Left lung (tissue), 10 donors: ENCODE results near the gene PFKP. TPM values are rescaled to one million over a fixed set of nuclear protein-coding genes. Genes with fewer than 3 reads are reported as not detected.

ENCODE experiments used
- ATAC-seq: fragments of 200-7000 bp; cut with Tn5 transposase; one replicate; pipeline ENCODE4 v1.9.1; 2020; ENCODE audit warnings: moderate library complexity
- DNase-seq, 4 donors: peaks; one replicate each; pipeline ENCODE4 v3.0.0-alpha.2; 2013 to 2020
- H3K27ac ChIP-seq, 2 donors: fragments of 200-600 bp; sonication (generic) in 1 of 2; one replicate each; pipeline versions ENCODE4 v1.5.0 to v1.8.0; 2020 to 2021
- H3K27me3 ChIP-seq, 2 donors: fragments of 200-600 bp; sonication (generic) in 1 of 2; one replicate each; pipeline versions ENCODE4 v1.5.0 to v1.8.0; 2020 to 2021
- H3K36me3 ChIP-seq, 2 donors: fragments of 200-600 bp; sonication (generic) in 1 of 2; one replicate each; pipeline versions ENCODE4 v1.5.0 to v1.8.0; 2020 to 2021
- H3K4me1 ChIP-seq, 2 donors: fragments of 200-600 bp; one replicate each; pipeline ENCODE4 v1.8.0; 2021
- H3K4me3 ChIP-seq, 2 donors: fragments of 200-600 bp; sonication (generic) in 1 of 2; one replicate each; pipeline versions ENCODE4 v1.5.0 to v1.8.0; 2020 to 2021; ENCODE audit warnings: mild to moderate bottlenecking in 1 of 2
- H3K9me3 ChIP-seq, 2 donors: fragments of 200-600 bp; sonication (generic) in 1 of 2; one replicate each; pipeline versions ENCODE4 v1.5.0 to v1.8.0; 2020 to 2021
- intact Hi-C, 2 donors: fragments of 100-400 bp; cut with DNase I; formaldehyde crosslinking; loops; one replicate each; pipeline versions ENCODE4 v1.11.2 to v1.14.2; 2022
- polyA plus RNA-seq, 6 donors: library from polyadenylated mRNA; unstranded; fragments of 120-200 nt; gene quantifications; one replicate each; pipeline ENCODE4 v1.2.1, GENCODE V29; 2013; ENCODE audit not compliant: insufficient read length in 6 of 6
- total RNA-seq, 2 donors: library from RNA; stranded (reverse); fragmentation: NEBNext Ultra II Directional; extraction: Animal tissue kit (Norgen Biotek cat#: 25700); gene quantifications; one replicate each; pipeline ENCODE4 v1.2.1, GENCODE V29; 2021
- TF ChIP-seq, protein P1 (sequence below), 2 donors: fragments of 200-600 bp; sonication (generic) in 1 of 2; IDR thresholded peaks; one replicate each; pipeline versions ENCODE4 v1.5.0 to v1.8.0; 2021; ENCODE audit warnings: antibody characterized with exemption in 2 of 2
- donor health status: DM: no; HTN: yes; CAD: no.
- donor health status: DM: no; HTN: no; CAD: no.

PFKP gene
- total and polyA plus RNA-seq, 8 donors, result 7.4 to 70.0 (median 11.2) TPM

DNA sequence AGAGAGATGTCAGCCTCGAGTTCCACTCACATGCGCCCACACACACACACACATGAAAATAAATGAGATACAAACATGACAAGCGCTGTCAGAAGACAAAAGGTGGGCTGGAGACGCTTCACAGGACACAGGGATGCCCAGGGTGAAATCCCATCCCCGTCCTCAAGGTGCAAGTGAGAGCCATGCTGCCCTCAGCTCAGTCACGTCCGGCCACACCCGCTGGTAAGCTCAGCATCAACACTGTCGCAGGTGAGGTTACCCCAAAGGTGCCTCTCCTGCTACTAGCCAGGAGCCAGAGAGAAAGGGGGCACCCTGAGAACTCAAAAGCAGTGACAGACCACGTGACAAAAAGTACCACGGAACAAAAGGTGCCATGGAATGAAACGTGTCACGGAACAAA, 83.0 kb downstream of the PFKP start:
- no peak for ATAC-seq
- Histone ChIP-seq H3K4me1 (no peaks in the 10 kb centered on the region), H3K36me3 (peaks cover 4 to 100% of the 10 kb centered on the region in 2 donors), H3K9me3 (no peaks in the 10 kb centered on the region), H3K27me3 (no peaks in the 10 kb centered on the region), H3K4me3 (no peak overlapping the region), H3K27ac (no peak overlapping the region)
- intact Hi-C loops, result no loop called here
- DNase-seq, result no peak
- TF ChIP-seq, protein P1, sequence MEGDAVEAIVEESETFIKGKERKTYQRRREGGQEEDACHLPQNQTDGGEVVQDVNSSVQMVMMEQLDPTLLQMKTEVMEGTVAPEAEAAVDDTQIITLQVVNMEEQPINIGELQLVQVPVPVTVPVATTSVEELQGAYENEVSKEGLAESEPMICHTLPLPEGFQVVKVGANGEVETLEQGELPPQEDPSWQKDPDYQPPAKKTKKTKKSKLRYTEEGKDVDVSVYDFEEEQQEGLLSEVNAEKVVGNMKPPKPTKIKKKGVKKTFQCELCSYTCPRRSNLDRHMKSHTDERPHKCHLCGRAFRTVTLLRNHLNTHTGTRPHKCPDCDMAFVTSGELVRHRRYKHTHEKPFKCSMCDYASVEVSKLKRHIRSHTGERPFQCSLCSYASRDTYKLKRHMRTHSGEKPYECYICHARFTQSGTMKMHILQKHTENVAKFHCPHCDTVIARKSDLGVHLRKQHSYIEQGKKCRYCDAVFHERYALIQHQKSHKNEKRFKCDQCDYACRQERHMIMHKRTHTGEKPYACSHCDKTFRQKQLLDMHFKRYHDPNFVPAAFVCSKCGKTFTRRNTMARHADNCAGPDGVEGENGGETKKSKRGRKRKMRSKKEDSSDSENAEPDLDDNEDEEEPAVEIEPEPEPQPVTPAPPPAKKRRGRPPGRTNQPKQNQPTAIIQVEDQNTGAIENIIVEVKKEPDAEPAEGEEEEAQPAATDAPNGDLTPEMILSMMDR (IDR thresholded peaks at IDR 0.05), result no peak

DNA sequence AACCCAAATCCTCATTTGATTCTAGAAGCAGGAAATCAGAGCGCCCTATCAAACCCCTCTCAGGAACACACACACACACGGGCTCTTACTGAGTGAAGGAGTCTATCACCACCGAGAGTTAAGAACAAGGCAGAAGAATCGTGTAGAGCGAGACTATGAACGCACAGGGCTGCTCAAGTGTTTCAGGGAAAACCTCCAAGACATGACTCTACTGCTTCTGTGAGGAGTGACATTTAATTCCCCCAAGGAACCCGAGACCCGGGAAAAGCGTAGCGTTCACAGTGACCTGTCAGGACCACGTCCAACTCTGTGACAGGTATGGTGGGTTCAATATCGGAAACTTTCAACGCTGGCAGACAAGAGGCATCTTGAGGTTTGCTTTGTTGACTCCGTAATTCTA, 83.6 kb downstream of the PFKP start:
- TF ChIP-seq, protein P1 (IDR thresholded peaks at IDR 0.05), result no peak
- intact Hi-C loops, result no loop called here
- Histone ChIP-seq H3K27ac (no peak overlapping the region), H3K27me3 (no peaks in the 10 kb centered on the region), H3K36me3 (peaks cover 4 to 100% of the 10 kb centered on the region in 2 donors), H3K9me3 (no peaks in the 10 kb centered on the region), H3K4me3 (no peak overlapping the region), H3K4me1 (no peaks in the 10 kb centered on the region)
- no peak for ATAC-seq
- no peak for DNase-seq

DNA sequence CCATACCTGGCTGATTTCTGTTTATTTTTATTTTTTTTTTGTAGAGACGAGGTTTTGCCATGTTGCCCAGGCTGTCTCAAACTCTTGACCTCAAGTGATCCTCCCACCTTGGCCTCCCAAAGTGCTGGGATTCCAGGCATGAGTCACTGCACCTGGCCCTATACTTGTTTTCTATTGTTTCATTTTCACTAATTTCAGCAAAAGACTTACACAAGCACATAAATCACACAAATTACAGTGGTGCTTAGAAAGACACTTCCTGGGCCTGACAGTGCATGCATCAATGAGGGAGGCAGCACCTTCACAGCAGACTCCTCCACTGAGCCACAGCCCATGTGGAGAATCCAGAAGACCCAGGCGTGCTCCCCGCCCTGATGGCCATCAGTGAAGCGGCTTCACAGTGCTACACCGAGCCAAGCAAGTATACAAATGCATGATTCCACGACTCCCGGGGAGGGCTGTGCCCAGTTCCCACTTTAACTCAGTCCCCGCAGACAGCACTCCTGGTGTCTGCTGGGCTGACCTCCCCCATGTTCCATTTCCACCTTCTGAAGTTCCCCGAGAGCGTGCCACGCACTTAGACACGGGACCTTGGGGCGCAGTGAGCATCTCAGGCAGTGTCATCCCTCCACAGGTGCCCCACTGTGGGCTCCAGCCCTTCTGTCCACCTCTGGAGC, 84.7 kb downstream of the PFKP start:
- H3K27ac ChIP-seq, result no peak overlapping the region
- peaks cover 4 to 100% of the 10 kb centered on the region in 2 donors for H3K36me3 ChIP-seq
- ATAC-seq (no peak), DNase-seq (peak in 1 of 4 donors; percentile 52)
- no peaks in the 10 kb centered on the region for H3K9me3 ChIP-seq
- intact Hi-C loops, result no loop called here
- no peaks in the 10 kb centered on the region for H3K27me3 ChIP-seq
- TF ChIP-seq, protein P1 (IDR thresholded peaks at IDR 0.05), result no peak
- no peak overlapping the region for H3K4me3 ChIP-seq
- H3K4me1 ChIP-seq, result no peaks in the 10 kb centered on the region

DNA sequence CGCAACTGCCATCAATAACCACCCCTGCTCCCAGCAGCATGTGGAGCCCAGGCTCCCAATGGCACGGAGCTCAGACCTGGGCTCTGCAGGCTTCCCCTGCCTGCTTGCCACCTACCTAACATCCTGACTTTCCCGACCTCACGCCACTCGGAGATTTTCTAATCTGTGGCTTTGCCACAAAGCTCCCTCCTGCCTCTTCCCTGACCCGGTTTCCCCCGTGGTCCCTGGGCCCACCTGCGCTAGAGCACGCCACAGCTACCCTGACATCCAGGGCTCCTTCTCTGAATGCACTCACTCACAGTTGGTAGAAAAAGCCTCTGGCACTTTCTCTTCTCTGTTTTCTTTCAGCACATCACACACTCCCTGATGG, 85.2 kb downstream of the PFKP start:
- ATAC-seq, result no peak
- peak in 1 of 4 donors; percentile 47 for DNase-seq
- no peak overlapping the region for H3K27ac ChIP-seq
- H3K36me3 ChIP-seq, result peaks cover 4 to 98% of the 10 kb centered on the region in 2 donors
- no peak overlapping the region for H3K4me3 ChIP-seq
- H3K27me3 ChIP-seq, result no peaks in the 10 kb centered on the region
- H3K4me1 ChIP-seq, result no peaks in the 10 kb centered on the region
- TF ChIP-seq, protein P1 (IDR thresholded peaks at IDR 0.05), result no peak
- intact Hi-C loops, result no loop called here
- no peaks in the 10 kb centered on the region for H3K9me3 ChIP-seq

DNA sequence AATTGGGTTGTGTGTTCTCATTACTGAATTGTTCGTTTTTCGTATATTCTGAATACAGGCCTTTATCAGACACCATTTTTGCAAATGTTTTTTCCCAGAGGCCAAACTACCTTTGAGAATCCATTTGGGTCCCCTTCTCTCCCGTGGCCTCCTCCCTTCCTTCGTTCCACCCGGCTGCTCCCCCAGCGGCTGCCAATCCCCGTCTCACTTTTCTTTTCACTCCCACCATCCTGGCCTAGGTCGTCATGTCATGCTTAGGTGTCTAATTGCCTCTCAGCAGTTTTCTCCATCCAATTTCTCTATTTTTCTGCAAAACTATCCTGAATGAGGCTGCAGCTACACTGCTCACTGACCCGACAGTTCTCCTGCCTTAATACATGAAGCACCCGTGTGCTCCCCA, 87.3 kb downstream of the PFKP start:
- TF ChIP-seq, protein P1 (IDR thresholded peaks at IDR 0.05), result no peak
- no peaks in the 10 kb centered on the region for H3K9me3 ChIP-seq
- no peak overlapping the region for H3K4me3 ChIP-seq
- H3K36me3 ChIP-seq, result peaks cover 4 to 98% of the 10 kb centered on the region in 2 donors
- H3K4me1 ChIP-seq, result no peaks in the 10 kb centered on the region
- DNase-seq (no peak), ATAC-seq (no peak)
- H3K27me3 ChIP-seq, result no peaks in the 10 kb centered on the region
- H3K27ac ChIP-seq, result no peak overlapping the region
- intact Hi-C loops, result no loop called here
